BE2C (cell line): ENCODE measurements around the gene SCO2.

Experiments used
- DNase-seq: peaks from one replicate; pipeline ENCODE4 v3.0.0-alpha.2; 2020
- H3K27me3 ChIP-seq: fragments of 250-450 bp; sonication (Bioruptor Pico); 2 replicates; pipeline ENCODE4 v1.5.1; 2020; ENCODE audit warnings: mild to moderate bottlenecking
- H3K36me3 ChIP-seq: fragments of 250-450 bp; sonication (Bioruptor Pico); 2 replicates; pipeline ENCODE4 v1.5.1; 2020; ENCODE audit warnings: mild to moderate bottlenecking
- H3K4me1 ChIP-seq: fragments of 250-450 bp; sonication (Bioruptor Pico); 2 replicates; pipeline ENCODE4 v1.5.1; 2020
- H3K4me3 ChIP-seq: 2 replicates; pipeline ENCODE4 v1.5.1; 2011; ENCODE audit warnings: low read depth, low read length
- H3K9me3 ChIP-seq: fragments of 250-450 bp; sonication (Bioruptor Pico); 2 replicates; pipeline ENCODE4 v1.5.1; 2020
- TF ChIP-seq, protein P1 (sequence below): IDR thresholded peaks from 2 replicates; pipeline ENCODE4 v1.5.1; 2012; ENCODE audit warnings: mild to moderate bottlenecking, low read depth, low read length

The SCO2 gene

DNA sequence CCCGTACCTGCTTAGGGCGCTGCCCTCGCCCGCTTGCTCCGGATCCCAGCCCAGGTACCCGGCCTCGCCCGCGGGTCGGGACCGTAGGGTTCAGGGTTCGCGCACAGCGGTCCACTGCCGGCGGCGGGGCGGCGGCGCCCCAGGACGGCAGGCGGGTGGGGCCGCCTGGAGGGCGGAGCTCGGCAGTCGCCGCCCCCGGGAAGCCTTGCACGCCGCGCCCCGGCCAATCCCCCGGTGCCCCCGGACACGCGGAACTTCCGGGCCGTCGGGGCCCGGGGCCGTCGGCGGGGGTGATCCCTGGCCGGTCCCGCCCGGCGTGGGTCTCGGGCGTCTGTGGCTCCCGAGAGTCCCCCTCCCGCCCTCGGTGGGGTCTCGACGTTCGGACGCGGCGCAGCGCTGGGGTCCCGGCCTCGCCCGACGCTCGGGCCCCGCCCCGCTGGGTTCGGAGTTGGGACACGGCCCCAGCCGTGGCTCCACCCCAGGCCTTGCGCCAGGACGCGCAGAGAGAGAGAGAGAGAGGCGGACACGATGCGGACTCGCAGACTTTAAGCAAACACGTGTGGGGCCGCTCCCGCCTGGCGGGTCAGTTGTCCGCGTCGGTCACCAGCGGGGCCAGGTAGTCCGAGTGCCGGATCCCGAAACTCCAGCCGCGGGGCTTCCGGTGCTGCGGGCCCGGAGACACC lies 4.6 kb upstream of the SCO2 start, which contains the start of gene TYMP:
Gene TYMP, minus strand, starts transcription at position 116 of the 683 bp plus-strand sequence. CDS start 303 bp downstream, outside the sequence.
- TF ChIP-seq, protein P1, sequence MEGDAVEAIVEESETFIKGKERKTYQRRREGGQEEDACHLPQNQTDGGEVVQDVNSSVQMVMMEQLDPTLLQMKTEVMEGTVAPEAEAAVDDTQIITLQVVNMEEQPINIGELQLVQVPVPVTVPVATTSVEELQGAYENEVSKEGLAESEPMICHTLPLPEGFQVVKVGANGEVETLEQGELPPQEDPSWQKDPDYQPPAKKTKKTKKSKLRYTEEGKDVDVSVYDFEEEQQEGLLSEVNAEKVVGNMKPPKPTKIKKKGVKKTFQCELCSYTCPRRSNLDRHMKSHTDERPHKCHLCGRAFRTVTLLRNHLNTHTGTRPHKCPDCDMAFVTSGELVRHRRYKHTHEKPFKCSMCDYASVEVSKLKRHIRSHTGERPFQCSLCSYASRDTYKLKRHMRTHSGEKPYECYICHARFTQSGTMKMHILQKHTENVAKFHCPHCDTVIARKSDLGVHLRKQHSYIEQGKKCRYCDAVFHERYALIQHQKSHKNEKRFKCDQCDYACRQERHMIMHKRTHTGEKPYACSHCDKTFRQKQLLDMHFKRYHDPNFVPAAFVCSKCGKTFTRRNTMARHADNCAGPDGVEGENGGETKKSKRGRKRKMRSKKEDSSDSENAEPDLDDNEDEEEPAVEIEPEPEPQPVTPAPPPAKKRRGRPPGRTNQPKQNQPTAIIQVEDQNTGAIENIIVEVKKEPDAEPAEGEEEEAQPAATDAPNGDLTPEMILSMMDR: no peak
- Histone ChIP-seq H3K36me3 (no peaks in the 10 kb centered on the region), H3K4me3 (no peak within 1 kb of the TSS), H3K4me1 (peaks cover 12% of the 10 kb centered on the region; the same call in 1 of the 2 replicates), H3K27me3 (peaks cover 47% of the 10 kb centered on the region), H3K9me3 (peaks cover 5% of the 10 kb centered on the region; the same call in 1 of the 2 replicates)
- no peak for DNase-seq

DNA sequence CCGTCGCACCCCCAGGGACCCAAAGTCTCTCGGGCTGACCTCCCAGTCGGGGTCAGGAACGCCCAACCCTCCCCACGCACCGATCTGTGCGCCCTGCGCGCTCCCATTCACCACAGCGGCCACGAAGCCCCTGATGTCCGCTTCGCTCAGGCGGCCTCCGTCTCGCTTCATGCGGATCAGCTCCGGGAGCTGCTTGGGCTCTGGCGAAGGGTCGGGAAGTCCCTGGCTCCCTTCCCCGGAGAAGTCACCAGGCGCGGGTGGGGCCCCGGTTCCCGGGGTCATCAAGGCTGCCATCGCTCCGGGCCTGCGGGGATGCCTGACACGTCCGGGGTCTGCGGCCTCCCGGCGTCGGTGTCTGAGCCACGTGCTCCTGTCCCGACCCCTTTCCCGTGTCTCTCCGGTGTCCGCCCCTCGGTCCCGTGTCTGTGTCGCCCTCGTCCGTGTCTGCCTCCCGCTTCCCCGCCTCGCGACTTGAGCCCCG lies 4.1 kb upstream of the SCO2 start:
- Histone ChIP-seq H3K4me1 (peaks cover 12% of the 10 kb centered on the region; the same call in 1 of the 2 replicates), H3K9me3 (peaks cover 5% of the 10 kb centered on the region; the same call in 1 of the 2 replicates), H3K36me3 (no peaks in the 10 kb centered on the region), H3K4me3 (no peak overlapping the region), H3K27me3 (peaks cover 47% of the 10 kb centered on the region)
- DNase-seq: no peak
- TF ChIP-seq, protein P1: no peak

DNA sequence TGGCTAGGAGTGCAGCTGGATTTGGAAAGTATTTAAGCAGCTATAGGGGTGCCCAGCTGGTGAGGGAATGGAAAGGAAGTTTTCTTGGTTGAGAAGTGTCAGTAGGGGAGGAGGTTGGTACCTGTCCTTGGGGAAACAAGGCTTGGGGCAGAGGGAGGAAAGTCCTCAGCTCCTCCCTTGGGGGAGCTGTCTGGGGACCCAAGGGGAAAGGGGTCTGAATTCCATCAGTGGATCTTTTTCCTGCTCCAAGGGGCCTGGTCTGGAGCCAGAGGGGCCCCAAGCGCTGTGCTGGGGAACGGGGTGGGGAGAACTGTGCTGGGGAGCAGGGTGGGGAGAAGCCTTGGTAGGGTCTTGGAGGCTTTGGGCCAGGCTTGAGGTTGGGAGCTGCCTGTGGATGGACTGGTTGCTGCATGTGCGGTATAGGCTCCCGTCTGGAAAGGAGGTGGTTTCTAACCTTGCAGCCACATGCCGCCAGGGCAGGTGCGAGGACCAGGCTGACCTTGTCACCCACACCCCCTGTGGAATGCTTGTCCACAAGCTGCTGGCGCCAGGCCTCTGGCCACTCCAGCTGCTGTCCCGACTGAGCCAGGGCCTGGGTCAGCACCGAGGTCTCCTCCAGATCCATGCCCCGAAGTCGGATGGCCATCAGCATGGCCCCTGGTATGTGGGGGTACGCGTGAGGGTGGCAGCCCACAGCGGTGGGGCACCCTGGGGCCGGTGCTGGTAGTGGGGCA lies 3.5 kb upstream of the SCO2 start:
- H3K4me3 ChIP-seq: no peak overlapping the region
- H3K9me3 ChIP-seq: peaks cover 5% of the 10 kb centered on the region; the same call in 1 of the 2 replicates
- DNase-seq: no peak
- TF ChIP-seq, protein P1: no peak
- H3K36me3 ChIP-seq: peaks cover 2% of the 10 kb centered on the region
- H3K4me1 ChIP-seq: peaks cover 12% of the 10 kb centered on the region
- H3K27me3 ChIP-seq: peaks cover 47% of the 10 kb centered on the region

DNA sequence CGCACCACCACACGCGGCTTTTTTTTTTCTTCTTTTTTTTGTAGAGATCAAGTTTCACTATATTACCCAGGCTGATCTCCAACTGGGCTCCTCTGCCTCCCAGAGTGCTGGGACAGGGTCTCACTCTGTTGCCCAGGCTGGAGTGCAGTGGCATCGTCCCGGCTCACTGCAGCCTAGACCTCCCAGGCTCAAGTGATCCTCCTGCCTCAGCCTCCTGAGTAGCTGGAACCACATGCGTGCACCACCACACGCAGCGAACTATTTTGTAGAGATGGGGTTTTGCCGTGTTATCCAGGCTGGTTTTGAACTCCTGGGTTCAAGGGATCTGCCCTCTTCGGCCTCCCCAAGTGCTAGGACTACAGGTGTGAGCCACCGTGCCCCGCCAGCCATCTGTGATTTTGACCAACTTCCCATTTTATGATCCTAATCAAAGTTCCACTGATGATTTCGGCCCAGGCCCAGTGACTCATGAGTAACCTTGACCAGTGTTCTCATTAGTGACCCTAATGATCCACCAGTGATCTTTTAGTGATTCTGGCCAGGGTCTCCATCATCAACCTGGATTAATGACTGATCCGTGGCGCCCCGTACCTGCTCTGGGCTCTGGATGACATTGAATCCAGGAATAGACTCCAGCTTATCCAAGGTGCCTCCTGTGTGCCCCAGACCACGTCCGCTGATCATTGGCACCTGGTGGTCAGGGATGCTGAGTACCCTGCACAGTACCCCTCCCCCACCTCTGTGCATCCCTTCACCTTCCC lies 2.7 kb upstream of the SCO2 start:
- H3K4me1 ChIP-seq: peaks cover 17% of the 10 kb centered on the region
- peaks cover 5% of the 10 kb centered on the region; the same call in 1 of the 2 replicates for H3K9me3 ChIP-seq
- TF ChIP-seq, protein P1: no peak
- no peak for DNase-seq
- H3K36me3 ChIP-seq: peaks cover 10% of the 10 kb centered on the region
- no peak overlapping the region for H3K4me3 ChIP-seq
- peaks cover 40% of the 10 kb centered on the region for H3K27me3 ChIP-seq

DNA sequence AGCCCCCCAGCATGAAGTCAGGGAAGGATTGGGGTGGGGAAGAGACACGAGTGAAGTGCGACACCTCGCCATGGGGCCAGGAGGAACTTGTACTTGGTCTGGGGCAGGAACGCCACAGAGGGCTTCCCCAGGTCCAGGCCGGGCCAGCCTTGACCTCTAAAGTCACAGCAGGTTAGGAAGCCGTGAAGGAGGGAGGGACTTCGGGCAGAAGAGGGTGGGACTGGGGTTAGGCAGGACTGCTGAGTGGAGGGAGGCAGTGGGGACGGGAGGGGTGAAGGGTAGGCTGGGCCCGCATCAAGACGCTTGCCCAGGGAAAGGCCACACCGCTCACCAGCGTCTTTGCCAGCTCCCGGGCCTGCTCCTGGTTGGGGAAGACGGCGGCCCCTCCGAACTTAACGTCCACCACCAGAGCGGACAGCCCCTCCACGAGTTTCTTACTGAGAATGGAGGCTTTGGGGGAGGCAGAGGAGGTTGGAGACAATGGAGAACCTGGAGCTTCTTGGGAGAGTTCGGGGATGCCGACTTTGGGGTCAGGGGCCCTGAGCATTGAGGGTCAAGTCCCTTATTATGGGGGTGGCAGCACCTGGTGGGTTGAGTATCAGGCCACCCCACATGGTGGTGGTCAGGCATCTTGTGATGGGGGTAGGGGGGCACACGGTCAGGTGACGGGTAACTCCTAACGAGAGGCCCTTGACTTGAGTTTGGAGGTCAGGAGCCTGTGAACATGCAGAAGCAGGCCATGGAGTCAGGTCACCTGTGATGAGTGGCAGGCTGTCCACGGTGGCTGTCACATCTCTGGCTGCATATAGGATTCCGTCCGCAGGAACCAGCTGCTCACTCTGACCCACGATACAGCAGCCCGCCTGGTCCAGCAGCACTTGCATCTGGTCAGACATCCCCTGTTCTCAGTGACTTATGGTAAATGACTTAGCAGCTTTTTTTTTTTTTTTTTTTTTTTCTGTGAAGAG lies 1.7 kb upstream of the SCO2 start:
- TF ChIP-seq, protein P1: no peak
- H3K9me3 ChIP-seq: peaks cover 5% of the 10 kb centered on the region; the same call in 1 of the 2 replicates
- DNase-seq: peak; percentile 66
- H3K4me1 ChIP-seq: peaks cover 17% of the 10 kb centered on the region
- peaks cover 30% of the 10 kb centered on the region for H3K27me3 ChIP-seq
- H3K36me3 ChIP-seq: peaks cover 17% of the 10 kb centered on the region
- peak overlapping the region; percentile 85 for H3K4me3 ChIP-seq
